OCI-M1 (cell line): Measurements from ENCODE around the gene LAMA5.

Source experiments
- DNase-seq: peaks from one replicate; lab custom pipeline; 2025; lab: John Stamatoyannopoulos, UW

Gene LAMA5

GRCh38 chr20:62405108-62405980 lies 38.2 kb upstream of the LAMA5 start:
- DNase-seq: peak; percentile 19

GRCh38 chr20:62404761-62405107 lies 37.6 kb upstream of the LAMA5 start:
- DNase-seq: no peak

- no peak for DNase-seq
These were observed 37.1 kb upstream of the LAMA5 start for GRCh38 chr20:62404112-62404665.

GRCh38 chr20:62403331-62403730 lies 36.2 kb upstream of the LAMA5 start:
- no peak for DNase-seq

- no peak for DNase-seq
These were observed 35.5 kb upstream of the LAMA5 start for GRCh38 chr20:62402456-62403150.

- no peak for DNase-seq
These were observed 34.2 kb upstream of the LAMA5 start for GRCh38 chr20:62401331-62401779.

GRCh38 chr20:62400541-62400940 lies 33.4 kb upstream of the LAMA5 start:
- no peak for DNase-seq

- no peak for DNase-seq
These were observed 32.9 kb upstream of the LAMA5 start for GRCh38 chr20:62400021-62400420.

- no peak for DNase-seq
These were observed 31.2 kb upstream of the LAMA5 start for GRCh38 chr20:62398120-62398821.

- no peak for DNase-seq
These were observed 29.5 kb upstream of the LAMA5 start for GRCh38 chr20:62396367-62397239.

GRCh38 chr20:62395311-62396242 lies 28.5 kb upstream of the LAMA5 start:
- peak; percentile 23 for DNase-seq

- no peak for DNase-seq
These were observed 27.4 kb upstream of the LAMA5 start for GRCh38 chr20:62394248-62395245.

GRCh38 chr20:62393830-62394229 lies 26.7 kb upstream of the LAMA5 start:
- no peak for DNase-seq

- DNase-seq: no peak
These were observed 26.2 kb upstream of the LAMA5 start for GRCh38 chr20:62393335-62393665.

- no peak for DNase-seq
These were observed 25.7 kb upstream of the LAMA5 start for GRCh38 chr20:62392621-62393334.

GRCh38 chr20:62392077-62392418 lies 24.9 kb upstream of the LAMA5 start:
- no peak for DNase-seq

GRCh38 chr20:62391165-62392076 lies 24.3 kb upstream of the LAMA5 start:
- DNase-seq: no peak
